Suprapubic skin (tissue), 4 donors: ENCODE results near the gene RGS17.

ENCODE experiments used
- EP300 ChIP-seq: sonication (generic); formaldehyde crosslinking; IDR thresholded peaks from one replicate; pipeline ENCODE4 v1.6.1; 2017; ENCODE audit warnings: antibody characterized with exemption
- POLR2A ChIP-seq, 2 donors: fragments of 450-650 bp; IDR thresholded peaks; one replicate each; pipeline ENCODE4 v1.6.1; 2017; ENCODE audit warnings: antibody characterized with exemption in 2 of 2, mild to moderate bottlenecking in 2 of 2, moderate library complexity in 2 of 2
- POLR2AphosphoS5 ChIP-seq, 3 donors: sonication (generic); formaldehyde crosslinking; IDR thresholded peaks; one replicate each; pipeline ENCODE4 v1.6.1; 2017; ENCODE audit warnings: antibody characterized with exemption in 3 of 3
- TF ChIP-seq, protein P1 (sequence below), 2 donors: fragments of 200-600 bp in 1 of 2; fragments of 450-650 bp in 1 of 2; sonication (generic) in 1 of 2; IDR thresholded peaks; one replicate each; pipeline ENCODE4 v1.5.1; 2016 to 2019; ENCODE audit warnings: antibody characterized with exemption in 2 of 2, mild to moderate bottlenecking in 1 of 2, moderate library complexity in 1 of 2

DNA sequence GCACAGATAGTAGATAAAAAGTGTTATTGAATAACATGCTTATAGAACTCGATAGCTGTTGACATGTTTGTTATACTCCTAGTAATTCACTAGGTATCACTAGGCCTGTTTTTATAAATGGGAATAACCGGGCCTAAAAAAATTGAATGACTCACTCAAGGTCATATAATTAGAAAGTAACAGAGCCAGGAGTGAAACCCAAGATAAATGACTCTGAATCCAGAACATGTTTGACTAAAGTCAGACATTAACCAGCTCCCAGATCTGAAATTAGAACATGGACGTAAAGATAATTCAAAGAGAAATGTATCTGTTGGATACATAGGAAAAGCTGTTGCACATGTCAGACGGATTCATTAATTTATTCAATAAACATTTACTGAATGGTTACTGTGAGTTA is 26.9 kb downstream of the RGS17 start:
- TF ChIP-seq POLR2A (IDR thresholded peaks at IDR 0.05) (no peak), POLR2AphosphoS5 (IDR thresholded peaks at IDR 0.05) (no peak), EP300 (no peak)
- TF ChIP-seq, protein P1, sequence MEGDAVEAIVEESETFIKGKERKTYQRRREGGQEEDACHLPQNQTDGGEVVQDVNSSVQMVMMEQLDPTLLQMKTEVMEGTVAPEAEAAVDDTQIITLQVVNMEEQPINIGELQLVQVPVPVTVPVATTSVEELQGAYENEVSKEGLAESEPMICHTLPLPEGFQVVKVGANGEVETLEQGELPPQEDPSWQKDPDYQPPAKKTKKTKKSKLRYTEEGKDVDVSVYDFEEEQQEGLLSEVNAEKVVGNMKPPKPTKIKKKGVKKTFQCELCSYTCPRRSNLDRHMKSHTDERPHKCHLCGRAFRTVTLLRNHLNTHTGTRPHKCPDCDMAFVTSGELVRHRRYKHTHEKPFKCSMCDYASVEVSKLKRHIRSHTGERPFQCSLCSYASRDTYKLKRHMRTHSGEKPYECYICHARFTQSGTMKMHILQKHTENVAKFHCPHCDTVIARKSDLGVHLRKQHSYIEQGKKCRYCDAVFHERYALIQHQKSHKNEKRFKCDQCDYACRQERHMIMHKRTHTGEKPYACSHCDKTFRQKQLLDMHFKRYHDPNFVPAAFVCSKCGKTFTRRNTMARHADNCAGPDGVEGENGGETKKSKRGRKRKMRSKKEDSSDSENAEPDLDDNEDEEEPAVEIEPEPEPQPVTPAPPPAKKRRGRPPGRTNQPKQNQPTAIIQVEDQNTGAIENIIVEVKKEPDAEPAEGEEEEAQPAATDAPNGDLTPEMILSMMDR (IDR thresholded peaks at IDR 0.05), result no peak
